B cell (primary cell): ENCODE data around the gene ZNF804B. TPM values are rescaled to one million over a fixed set of nuclear protein-coding genes. Genes with fewer than 3 reads are reported as not detected.

ENCODE experiments used
- ATAC-seq: fragments of 200-7000 bp; cut with Tn5 transposase; one replicate; pipeline ENCODE4 v1.10.0; 2021; ENCODE audit warnings: low read depth, mild to moderate bottlenecking, moderate number of reproducible peaks, moderate library complexity
- CTCF ChIA-PET: fragments of 350-600 bp; sonication (Branson Sonifier 250); formaldehyde crosslinking; loops from one replicate; lab custom pipeline; 2021; ENCODE audit warnings: antibody characterized with exemption, inconsistent platforms; lab: Charles Lee
- POLR2A ChIA-PET: fragments of 350-600 bp; sonication (Branson Sonifier 250); formaldehyde crosslinking; loops from one replicate; lab custom pipeline; 2021; ENCODE audit warnings: antibody characterized with exemption; lab: Charles Lee
- DNase-seq: peaks from one replicate; pipeline ENCODE4 v3.0.0; 2013
- H2AFZ ChIP-seq: 2 replicates; pipeline ENCODE4 v1.6.1; 2012; ENCODE audit warnings: mild to moderate bottlenecking, low read depth, low read length; ENCODE audit not compliant: insufficient read depth, poor library complexity, severe bottlenecking
- H3K27ac ChIP-seq, 2 donors: 1 replicate in 1 of 2; 2 replicates in 1 of 2; pipeline ENCODE4 v1.5.1; 2012 to 2013; ENCODE audit warnings: low read length in 2 of 2, mild to moderate bottlenecking in 2 of 2, moderate library complexity in 1 of 2
- H3K27me3 ChIP-seq, 4 experiments: fragments of 200-600 bp in 1 of 4; sonication (generic) in 1 of 4; replicated peaks in 1 of 4; 1 replicate in 2 of 4; 2 replicates in 2 of 4; pipeline versions ENCODE4 v1.6.1 to v1.7.0; 2013 to 2016; ENCODE audit warnings: low read length in 3 of 4, mild to moderate bottlenecking in 2 of 4, mixed read lengths in 1 of 4, moderate library complexity in 1 of 4; ENCODE audit not compliant: insufficient read depth in 4 of 4, control insufficient read depth in 3 of 4; ENCODE audit errors: control extremely low read depth in 1 of 4
- H3K36me3 ChIP-seq, 2 experiments: replicated peaks in 1 of 2; 1 replicate in 1 of 2; 2 replicates in 1 of 2; pipeline versions ENCODE4 v1.6.1 to v1.7.1; 2013; ENCODE audit warnings: low read length in 1 of 2; ENCODE audit not compliant: insufficient read depth in 2 of 2, control insufficient read depth in 1 of 2; ENCODE audit errors: control extremely low read depth in 1 of 2, extremely low read depth in 1 of 2
- H3K4me1 ChIP-seq, 2 donors: fragments of 200-600 bp in 1 of 2; sonication (generic) in 1 of 2; 1 replicate in 1 of 2; 2 replicates in 1 of 2; pipeline versions ENCODE4 v1.5.1 to v1.6.1; 2013 to 2017; ENCODE audit warnings: low read length in 2 of 2; ENCODE audit not compliant: control insufficient read depth in 2 of 2, insufficient read depth in 2 of 2
- H3K4me2 ChIP-seq: replicated peaks from 2 replicates; pipeline ENCODE3; 2012; ENCODE audit warnings: mild to moderate bottlenecking, low read depth, low read length; ENCODE audit not compliant: poor library complexity, severe bottlenecking
- H3K4me3 ChIP-seq, 5 experiments: fragments of 200-600 bp in 1 of 5; sonication (generic) in 1 of 5; 1 replicate in 3 of 5; 2 replicates in 2 of 5; pipeline versions ENCODE4 v1.5.1 to v1.7.0; 2011 to 2016; ENCODE audit warnings: low read length in 4 of 5, mild to moderate bottlenecking in 4 of 5, low read depth in 2 of 5, control low read depth in 1 of 5, moderate library complexity in 1 of 5; ENCODE audit not compliant: insufficient read depth in 1 of 5; ENCODE audit errors: control extremely low read depth in 1 of 5, extremely low read depth in 1 of 5
- H3K79me2 ChIP-seq: fragments of 200-600 bp; sonication (generic); one replicate; pipeline ENCODE4 v1.6.0; 2016; ENCODE audit warnings: low read length; ENCODE audit not compliant: control insufficient read depth, insufficient read depth
- H3K9ac ChIP-seq: fragments of 200-600 bp; sonication (generic); 2 replicates; pipeline ENCODE4 v1.6.1; 2017; ENCODE audit warnings: mild to moderate bottlenecking, low read length, moderate library complexity
- H3K9me3 ChIP-seq, 3 donors: one replicate each; pipeline versions ENCODE4 v1.6.1 to v1.7.1; 2013; ENCODE audit warnings: low read length in 2 of 3; ENCODE audit not compliant: control insufficient read depth in 2 of 3, insufficient read depth in 1 of 3; ENCODE audit errors: control extremely low read depth in 1 of 3
- H4K20me1 ChIP-seq: 2 replicates; pipeline ENCODE4 v1.6.0; 2012; ENCODE audit warnings: mild to moderate bottlenecking, low read length; ENCODE audit not compliant: insufficient read depth, control insufficient read depth, poor library complexity, severe bottlenecking
- H3K27ac Mint-ChIP-seq: one replicate; pipeline ENCODE4 v1.8.0; 2021; ENCODE audit warnings: mixed read lengths
- H3K27me3 Mint-ChIP-seq: one replicate; pipeline ENCODE4 v1.8.0; 2021; ENCODE audit warnings: mixed read lengths
- H3K4me1 Mint-ChIP-seq: one replicate; pipeline ENCODE4 v1.8.0; 2021; ENCODE audit warnings: mixed read lengths
- H3K4me3 Mint-ChIP-seq: one replicate; pipeline ENCODE4 v1.8.0; 2021; ENCODE audit warnings: mixed read lengths
- H3K9me3 Mint-ChIP-seq: one replicate; pipeline ENCODE4 v1.8.0; 2022; ENCODE audit warnings: mixed read lengths; ENCODE audit not compliant: insufficient read depth
- EZH2 ChIP-seq: IDR thresholded peaks from 2 replicates; pipeline ENCODE4 v1.6.1; 2012; ENCODE audit warnings: borderline replicate concordance, low read depth, mild to moderate bottlenecking, moderate library complexity, low read length; ENCODE audit not compliant: insufficient read depth, poor library complexity, severe bottlenecking
- WGBS: methylation state at CpG from one replicate; pipeline ENCODE4 v1.1.5; 2013; ENCODE audit warnings: missing lambda C conversion rate; ENCODE audit not compliant: insufficient coverage; 5-methylcytosine and 5-hydroxymethylcytosine counted together
- intact Hi-C: fragments of 100-400 bp; cut with micrococcal nuclease; formaldehyde crosslinking; loops from one replicate; pipeline ENCODE4 v1.10.0; 2022
- polyA plus RNA-seq: library from polyadenylated mRNA; depleted of rRNA; stranded (reverse); fragments of >200 nt; gene quantifications from 2 replicates; pipeline ENCODE4 v1.2.3, GENCODE V29; 2012
- total RNA-seq, 2 donors: library from RNA; stranded (reverse); fragments of 120-200 nt in 1 of 2; gene quantifications; 1 replicate in 1 of 2; 2 replicates in 1 of 2; pipeline versions ENCODE4 v1.2.3 to v1.2.4, GENCODE V29; 2013 to 2022
- TF ChIP-seq, protein P1 (sequence below): fragments of 200-600 bp; IDR thresholded peaks from one replicate; pipeline ENCODE4 v1.8.0; 2022; ENCODE audit warnings: antibody characterized with exemption, mild to moderate bottlenecking

The ZNF804B gene
- total and polyA plus RNA-seq, 2 donors (not counting 1 experiment from before 2014, with no cell fraction given): not detected

DNA sequence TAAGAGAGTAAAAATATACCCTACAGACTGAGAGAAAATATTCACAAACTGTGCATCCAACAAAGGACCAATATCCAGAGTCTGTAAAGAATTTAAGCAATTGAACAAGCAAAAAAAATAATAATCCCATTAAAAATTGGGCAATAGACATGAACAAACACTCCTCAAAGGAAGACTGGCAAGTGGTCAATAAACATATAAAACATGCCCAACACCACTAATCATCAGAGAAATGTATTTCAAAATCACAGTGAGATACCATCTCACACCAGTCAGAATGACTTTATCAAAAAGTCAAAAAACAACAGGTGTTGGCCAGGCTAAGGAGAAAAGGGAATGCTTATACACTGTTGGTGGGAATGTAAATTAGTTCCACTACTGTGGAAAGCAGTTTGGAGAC is 21.9 kb upstream of the ZNF804B start:
- no peaks in the 10 kb centered on the region for H3K27me3 ChIP-seq
- H3K27ac ChIP-seq: no peak overlapping the region
- peaks cover 0 to 9% (median 0%) of the 10 kb centered on the region in 3 donors for H3K9me3 ChIP-seq
- TF ChIP-seq, protein P1, sequence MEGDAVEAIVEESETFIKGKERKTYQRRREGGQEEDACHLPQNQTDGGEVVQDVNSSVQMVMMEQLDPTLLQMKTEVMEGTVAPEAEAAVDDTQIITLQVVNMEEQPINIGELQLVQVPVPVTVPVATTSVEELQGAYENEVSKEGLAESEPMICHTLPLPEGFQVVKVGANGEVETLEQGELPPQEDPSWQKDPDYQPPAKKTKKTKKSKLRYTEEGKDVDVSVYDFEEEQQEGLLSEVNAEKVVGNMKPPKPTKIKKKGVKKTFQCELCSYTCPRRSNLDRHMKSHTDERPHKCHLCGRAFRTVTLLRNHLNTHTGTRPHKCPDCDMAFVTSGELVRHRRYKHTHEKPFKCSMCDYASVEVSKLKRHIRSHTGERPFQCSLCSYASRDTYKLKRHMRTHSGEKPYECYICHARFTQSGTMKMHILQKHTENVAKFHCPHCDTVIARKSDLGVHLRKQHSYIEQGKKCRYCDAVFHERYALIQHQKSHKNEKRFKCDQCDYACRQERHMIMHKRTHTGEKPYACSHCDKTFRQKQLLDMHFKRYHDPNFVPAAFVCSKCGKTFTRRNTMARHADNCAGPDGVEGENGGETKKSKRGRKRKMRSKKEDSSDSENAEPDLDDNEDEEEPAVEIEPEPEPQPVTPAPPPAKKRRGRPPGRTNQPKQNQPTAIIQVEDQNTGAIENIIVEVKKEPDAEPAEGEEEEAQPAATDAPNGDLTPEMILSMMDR: no peak
- no peak for TF ChIP-seq EZH2
- H3K4me1 ChIP-seq: no peaks in the 10 kb centered on the region
- ATAC-seq: no peak
- Mint-ChIP-seq H3K4me1 (no peaks in the 10 kb centered on the region), H3K27ac (no peak overlapping the region), H3K9me3 (no peaks in the 10 kb centered on the region), H3K4me3 (no peak overlapping the region), H3K27me3 (no peaks in the 10 kb centered on the region)
- H3K4me2 ChIP-seq: no peak overlapping the region
- CTCF ChIA-PET: no interaction called here
- H3K9ac ChIP-seq: no peak overlapping the region
- intact Hi-C loops: no loop called here
- no peak overlapping the region for H3K4me3 ChIP-seq
- no peak for DNase-seq
- no peaks in the 10 kb centered on the region for H4K20me1 ChIP-seq
- no peaks in the 10 kb centered on the region for H3K36me3 ChIP-seq
- no peaks in the 10 kb centered on the region for H3K79me2 ChIP-seq
- no peak overlapping the region for H2AFZ ChIP-seq
- POLR2A ChIA-PET: no interaction called here

DNA sequence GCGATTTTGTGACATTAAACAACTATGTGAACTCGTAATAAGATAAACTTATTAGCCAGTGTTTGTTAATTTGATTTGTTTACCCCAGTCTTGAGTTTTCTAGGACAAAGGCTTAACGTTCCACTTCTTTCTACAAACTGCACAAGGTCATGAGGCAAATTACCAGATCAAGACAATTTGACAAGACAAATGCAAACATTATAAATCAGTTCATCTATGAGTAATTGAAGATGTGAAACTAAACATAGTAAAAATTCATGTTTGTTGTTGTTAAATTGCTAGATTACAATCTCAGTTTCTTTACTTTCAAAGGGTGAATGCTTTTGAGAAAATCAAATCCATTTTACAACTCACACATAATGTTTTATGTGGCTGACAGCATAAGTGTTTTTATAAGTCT is 13.4 kb upstream of the ZNF804B start:
- Mint-ChIP-seq H3K4me1 (no peaks in the 10 kb centered on the region), H3K4me3 (no peak overlapping the region), H3K27ac (no peak overlapping the region), H3K9me3 (peaks cover 2% of the 10 kb centered on the region), H3K27me3 (no peaks in the 10 kb centered on the region)
- DNase-seq (no peak), ATAC-seq (no peak)
- Histone ChIP-seq H2AFZ (no peak overlapping the region), H3K27me3 (no peaks in the 10 kb centered on the region), H4K20me1 (no peaks in the 10 kb centered on the region), H3K4me1 (no peaks in the 10 kb centered on the region), H3K4me3 (no peak overlapping the region), H3K79me2 (no peaks in the 10 kb centered on the region), H3K36me3 (no peaks in the 10 kb centered on the region), H3K9ac (no peak overlapping the region), H3K27ac (no peak overlapping the region), H3K4me2 (no peak overlapping the region), H3K9me3 (no peaks in the 10 kb centered on the region)
- no peak for TF ChIP-seq EZH2
- TF ChIP-seq, protein P1: no peak
- CTCF ChIA-PET: no interaction called here
- POLR2A ChIA-PET: no interaction called here
- WGBS: no CpG with 5 or more reads among the region's 3 CpGs
- intact Hi-C loops: no loop called here
